PC-9 (cell line): Measurements from ENCODE around the gene KIF17. TPM values are rescaled to one million over a fixed set of nuclear protein-coding genes. Genes with fewer than 3 reads are reported as not detected.
A peak's percentile ranks its signal among the peaks of the same experiment; 100 is the strongest.

Experiments
- BruUV-seq: library from RNA; stranded (reverse); fragments of 400-500 nt; replicated peaks from 2 replicates; lab custom pipeline; 2021; lab: Mats Ljungman, UMichigan
- CTCF ChIA-PET: fragments of 300-600 bp; sonication (Branson Sonifier 250); formaldehyde crosslinking; loops from one replicate; lab custom pipeline; 2022; ENCODE audit warnings: antibody characterized with exemption; lab: Charles Lee
- POLR2A ChIA-PET: fragments of 300-600 bp; sonication (Branson Sonifier 250); formaldehyde crosslinking; loops from one replicate; lab custom pipeline; 2022; ENCODE audit warnings: antibody characterized with exemption; ENCODE audit not compliant: unreplicated experiment; lab: Charles Lee
- DNase-seq, 2 experiments: peaks; one replicate each; pipeline versions ENCODE4 v3.0.0 to v3.0.0-alpha.2; 2015 to 2022; ENCODE audit warnings: mixed read lengths in 1 of 2
- H2AFZ ChIP-seq: fragments of 200-600 bp; sonication (generic); 2 replicates; pipeline ENCODE4 v1.8.1; 2017; ENCODE audit warnings: antibody characterized with exemption
- H3F3A ChIP-seq: fragments of 200-600 bp; sonication (generic); 2 replicates; pipeline ENCODE4 v1.8.1; 2017; ENCODE audit warnings: antibody characterized with exemption, mild to moderate bottlenecking, low read depth; ENCODE audit not compliant: insufficient read depth
- H3K27ac ChIP-seq: fragments of 200-600 bp; sonication (generic); 2 replicates; pipeline ENCODE4 v1.6.1; 2016; ENCODE audit warnings: mixed run types
- H3K27me3 ChIP-seq: fragments of 200-600 bp; sonication (generic); 2 replicates; pipeline ENCODE4 v1.6.1; 2016; ENCODE audit warnings: low read depth, mixed run types; ENCODE audit not compliant: insufficient read depth
- H3K36me3 ChIP-seq: fragments of 200-600 bp; sonication (generic); 2 replicates; pipeline ENCODE4 v1.6.1; 2016; ENCODE audit warnings: low read depth, mixed run types
- H3K4me1 ChIP-seq: fragments of 200-600 bp; sonication (generic); replicated peaks from 2 replicates; pipeline ENCODE4 v1.6.1; 2016; ENCODE audit warnings: mixed run types; ENCODE audit not compliant: insufficient read depth
- H3K4me2 ChIP-seq: fragments of 200-600 bp; sonication (generic); 2 replicates; pipeline ENCODE4 v1.6.1; 2017; ENCODE audit warnings: mixed run types
- H3K4me3 ChIP-seq: fragments of 200-600 bp; sonication (generic); 2 replicates; pipeline ENCODE4 v1.6.1; 2016; ENCODE audit warnings: mixed run types
- H3K79me2 ChIP-seq: fragments of 200-600 bp; sonication (generic); 2 replicates; pipeline ENCODE4 v1.6.1; 2017; ENCODE audit warnings: low read depth, mixed run types
- H3K9me2 ChIP-seq: fragments of 200-600 bp; sonication (generic); 2 replicates; pipeline ENCODE4 v1.8.1; 2017; ENCODE audit warnings: mild to moderate bottlenecking; ENCODE audit not compliant: insufficient read depth
- H3K9me3 ChIP-seq: fragments of 200-600 bp; sonication (generic); 2 replicates; pipeline ENCODE4 v1.8.1; 2016; ENCODE audit warnings: low read depth; ENCODE audit not compliant: insufficient read depth
- H4K20me1 ChIP-seq: fragments of 200-600 bp; sonication (generic); 2 replicates; pipeline ENCODE4 v1.8.1; 2017; ENCODE audit not compliant: insufficient read depth
- EZH2 ChIP-seq: fragments of 200-600 bp; sonication (generic); IDR thresholded peaks from 2 replicates; pipeline ENCODE4 v1.8.0; 2017; ENCODE audit warnings: antibody characterized with exemption, low read depth
- intact Hi-C: fragments of 100-400 bp; cut with micrococcal nuclease; formaldehyde crosslinking; loops from one replicate; pipeline ENCODE4 v1.10.0; 2022; ENCODE audit not compliant: unreplicated experiment
- total RNA-seq: library from RNA; stranded (reverse); gene quantifications from 2 replicates; pipeline ENCODE4 v1.2.3, GENCODE V29; 2021
- TF ChIP-seq, protein P1 (sequence below): fragments of 200-600 bp; sonication (generic); conservative IDR thresholded peaks from 2 replicates; pipeline ENCODE4 v1.6.1; 2017; ENCODE audit warnings: mixed run types, antibody characterized with exemption, mild to moderate bottlenecking, moderate library complexity

The KIF17 gene
- total RNA-seq, 1 experiment from 2014 or later = 1.2 TPM

GRCh38 chr1:20615946-20616846, 101.6 kb downstream of the KIF17 start:
- Histone ChIP-seq H3F3A (peaks cover 32% of the 10 kb centered on the region), H3K27me3 (no peaks in the 10 kb centered on the region), H3K4me1 (peaks cover 29% of the 10 kb centered on the region), H3K36me3 (no peaks in the 10 kb centered on the region), H4K20me1 (no peaks in the 10 kb centered on the region), H3K79me2 (no peaks in the 10 kb centered on the region), H2AFZ (no peak overlapping the region), H3K4me2 (no peak overlapping the region), H3K9me2 (no peaks in the 10 kb centered on the region), H3K9me3 (no peaks in the 10 kb centered on the region), H3K4me3 (no peak overlapping the region), H3K27ac (no peak overlapping the region)
- ChIA-PET POLR2A (no interaction called here), CTCF (no interaction called here)
- no peak for DNase-seq
- no TSS peak for BruUV-seq
- TF ChIP-seq EZH2 = no peak
- TF ChIP-seq, protein P1, sequence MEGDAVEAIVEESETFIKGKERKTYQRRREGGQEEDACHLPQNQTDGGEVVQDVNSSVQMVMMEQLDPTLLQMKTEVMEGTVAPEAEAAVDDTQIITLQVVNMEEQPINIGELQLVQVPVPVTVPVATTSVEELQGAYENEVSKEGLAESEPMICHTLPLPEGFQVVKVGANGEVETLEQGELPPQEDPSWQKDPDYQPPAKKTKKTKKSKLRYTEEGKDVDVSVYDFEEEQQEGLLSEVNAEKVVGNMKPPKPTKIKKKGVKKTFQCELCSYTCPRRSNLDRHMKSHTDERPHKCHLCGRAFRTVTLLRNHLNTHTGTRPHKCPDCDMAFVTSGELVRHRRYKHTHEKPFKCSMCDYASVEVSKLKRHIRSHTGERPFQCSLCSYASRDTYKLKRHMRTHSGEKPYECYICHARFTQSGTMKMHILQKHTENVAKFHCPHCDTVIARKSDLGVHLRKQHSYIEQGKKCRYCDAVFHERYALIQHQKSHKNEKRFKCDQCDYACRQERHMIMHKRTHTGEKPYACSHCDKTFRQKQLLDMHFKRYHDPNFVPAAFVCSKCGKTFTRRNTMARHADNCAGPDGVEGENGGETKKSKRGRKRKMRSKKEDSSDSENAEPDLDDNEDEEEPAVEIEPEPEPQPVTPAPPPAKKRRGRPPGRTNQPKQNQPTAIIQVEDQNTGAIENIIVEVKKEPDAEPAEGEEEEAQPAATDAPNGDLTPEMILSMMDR = no peak
- intact Hi-C loops = no loop called here

- no peaks in the 10 kb centered on the region for H4K20me1 ChIP-seq
- no peak overlapping the region for H2AFZ ChIP-seq
- no peaks in the 10 kb centered on the region for H3K36me3 ChIP-seq
- H3K79me2 ChIP-seq = no peaks in the 10 kb centered on the region
- TSS peak; percentile 10 for BruUV-seq
- ChIA-PET POLR2A (interaction anchor here (0.5 to 2.1 kb wide), 5 partner anchors 25 to 431 kb away, joined by 3 to 20 read pairs (median 12); partner anchors contain the start of gene CDA), CTCF (interaction anchor here (0.5 to 1.5 kb wide), 4 partner anchors 19 to 397 kb away, joined by 4 to 11 read pairs (median 4); partner anchors contain the start of gene PINK1)
- no peak for DNase-seq
- peak overlapping the region; percentile 95 for H3K27ac ChIP-seq
- no peaks in the 10 kb centered on the region for H3K9me2 ChIP-seq
- peaks cover 42% of the 10 kb centered on the region for H3F3A ChIP-seq
- H3K4me2 ChIP-seq = peak overlapping the region; percentile 40
- peaks cover 35% of the 10 kb centered on the region for H3K4me1 ChIP-seq
- H3K4me3 ChIP-seq = no peak overlapping the region
- no peaks in the 10 kb centered on the region for H3K9me3 ChIP-seq
- H3K27me3 ChIP-seq = no peaks in the 10 kb centered on the region
- TF ChIP-seq, protein P1 = no peak
- TF ChIP-seq EZH2 = no peak
- intact Hi-C loops = loop anchor here (5.0 kb wide), 1 partner anchor 37 kb away; no protein-coding TSS in a partner anchor
Measured at GRCh38 chr1:20614131-20614579, 103.7 kb downstream of the KIF17 start.

Other genes starting within 250 kb of the KIF17 start
- 34.9 and 44.6 TPM in 2 replicates for gene CAMK2N1, start 231.8 kb downstream of the KIF17 start, total RNA-seq
- 21.9 and 22.8 TPM in 2 replicates for gene MUL1, start 209.9 kb downstream of the KIF17 start, total RNA-seq
- gene FAM43B, start 165.4 kb downstream of the KIF17 start, total RNA-seq = not detected in 2 replicates
- gene CDA, start 128.9 kb downstream of the KIF17 start, total RNA-seq = 41.9 and 56.6 TPM in 2 replicates
- 46.5 and 48.6 TPM in 2 replicates for gene PINK1, start 84.5 kb downstream of the KIF17 start, total RNA-seq
- gene DDOST, start 56.6 kb downstream of the KIF17 start, total RNA-seq = 210 and 251 TPM in 2 replicates
- gene SH2D5, start 14.7 kb upstream of the KIF17 start, total RNA-seq = 1.1 and 1.5 TPM in 2 replicates
- 251 and 271 TPM in 2 replicates for gene HP1BP3, start 69.3 kb upstream of the KIF17 start, total RNA-seq